GM23338 (cell line): ENCODE measurements around the gene TBL1XR1. TPM values are rescaled to one million over a fixed set of nuclear protein-coding genes. Genes with fewer than 3 reads are reported as not detected.

Source experiments
- ATAC-seq: fragments of 200-7000 bp; cut with Tn5 transposase; 3 replicates; pipeline ENCODE4 v1.9.1; 2020
- DNase-seq: peaks from one replicate; pipeline ENCODE4 v3.0.0-alpha.2; 2015; ENCODE audit warnings: low spot score
- H2AFZ ChIP-seq: fragments of 200-600 bp; sonication (generic); 2 replicates; pipeline ENCODE4 v1.8.0; 2016; ENCODE audit warnings: antibody characterized with exemption, mild to moderate bottlenecking, moderate library complexity
- H3F3A ChIP-seq: fragments of 200-600 bp; sonication (generic); replicated peaks from 2 replicates; pipeline ENCODE4 v1.8.0; 2017; ENCODE audit warnings: antibody characterized with exemption, mixed run types, low read depth
- H3K27ac ChIP-seq: fragments of 200-600 bp; sonication (generic); 2 replicates; pipeline ENCODE4 v1.6.1; 2016; ENCODE audit warnings: low read depth
- H3K27me3 ChIP-seq: fragments of 200-600 bp; sonication (generic); 2 replicates; pipeline ENCODE4 v1.8.0; 2016; ENCODE audit warnings: mild to moderate bottlenecking, mixed run types, moderate library complexity; ENCODE audit not compliant: insufficient read depth
- H3K36me3 ChIP-seq: fragments of 200-600 bp; sonication (generic); 2 replicates; pipeline ENCODE4 v1.8.0; 2016; ENCODE audit warnings: mild to moderate bottlenecking; ENCODE audit not compliant: insufficient read depth
- H3K4me1 ChIP-seq: fragments of 200-600 bp; sonication (generic); 2 replicates; pipeline ENCODE4 v1.8.0; 2016; ENCODE audit warnings: mild to moderate bottlenecking, moderate library complexity; ENCODE audit not compliant: insufficient read depth
- H3K4me2 ChIP-seq: fragments of 200-600 bp; sonication (generic); 2 replicates; pipeline ENCODE4 v1.7.1; 2017; ENCODE audit warnings: mixed run types
- H3K4me3 ChIP-seq: fragments of 200-600 bp; sonication (generic); 2 replicates; pipeline ENCODE4 v1.6.1; 2016; ENCODE audit warnings: mixed run types
- H3K79me2 ChIP-seq: fragments of 200-600 bp; sonication (generic); replicated peaks from 2 replicates; pipeline ENCODE4 v1.8.0; 2017; ENCODE audit warnings: mild to moderate bottlenecking; ENCODE audit not compliant: insufficient read depth
- H3K9me2 ChIP-seq: fragments of 200-600 bp; sonication (generic); 2 replicates; pipeline ENCODE4 v1.8.0; 2017; ENCODE audit not compliant: insufficient read depth
- H4K20me1 ChIP-seq: fragments of 200-600 bp; sonication (generic); replicated peaks from 2 replicates; pipeline ENCODE4 v1.8.0; 2017; ENCODE audit warnings: mild to moderate bottlenecking; ENCODE audit not compliant: insufficient read depth
- H3K27ac Mint-ChIP-seq: 2 replicates; pipeline ENCODE4 v1.8.0; 2020; ENCODE audit warnings: inconsistent platforms, mild to moderate bottlenecking, moderate library complexity, mixed read lengths
- H3K27me3 Mint-ChIP-seq: 3 replicates; pipeline ENCODE4 v1.8.0; 2022; ENCODE audit warnings: low read depth, mild to moderate bottlenecking, moderate library complexity, mixed read lengths, inconsistent platforms; ENCODE audit not compliant: insufficient read depth, poor library complexity
- H3K36me3 Mint-ChIP-seq: 3 replicates; pipeline ENCODE4 v1.8.0; 2021; ENCODE audit warnings: low read depth, mild to moderate bottlenecking, inconsistent platforms, moderate library complexity, mixed read lengths
- H3K4me1 Mint-ChIP-seq: 3 replicates; pipeline ENCODE4 v1.8.0; 2020; ENCODE audit warnings: mild to moderate bottlenecking, inconsistent platforms, mixed read lengths
- H3K4me3 Mint-ChIP-seq: 3 replicates; pipeline ENCODE4 v1.8.0; 2021; ENCODE audit warnings: moderate library complexity, mild to moderate bottlenecking, inconsistent platforms, mixed read lengths
- H3K9me3 Mint-ChIP-seq: 3 replicates; pipeline ENCODE4 v1.8.0; 2020; ENCODE audit warnings: moderate library complexity, mild to moderate bottlenecking, inconsistent platforms, mixed read lengths
- CTCF ChIP-seq, 2 experiments: fragments of 200-600 bp in 1 of 2; sonication (generic) in 1 of 2; conservative IDR thresholded peaks; 2 replicates each; pipeline versions ENCODE4 v1.5.1 to v1.6.1; 2016 to 2017; ENCODE audit warnings: antibody characterized with exemption in 2 of 2, low read depth in 2 of 2, mild to moderate bottlenecking in 2 of 2, moderate library complexity in 1 of 2
- EZH2phosphoT487 ChIP-seq: fragments of 200-600 bp; sonication (generic); IDR thresholded peaks from one replicate; pipeline ENCODE4 v1.8.1; 2018; ENCODE audit warnings: antibody characterized with exemption; ENCODE audit not compliant: unreplicated experiment
- NANOG ChIP-seq: IDR thresholded peaks from 2 replicates; pipeline ENCODE4 v1.6.1; 2016; ENCODE audit warnings: antibody characterized with exemption, borderline replicate concordance
- polyA plus RNA-seq: library from polyadenylated mRNA; unstranded; fragments of >200 nt; fragmentation: Nextera tagmentation; extraction: Ambion mirVana; gene quantifications from 2 replicates; pipeline ENCODE4 v1.2.1, GENCODE V29; 2016
- total RNA-seq: library from RNA; depleted of rRNA; stranded (reverse); fragments of >200 nt; shearing (Covaris generic); gene quantifications from 2 replicates; pipeline ENCODE4 v1.2.3, GENCODE V29; 2014
- TF ChIP-seq, protein P1 (sequence below): fragments of 250-450 bp; sonication (Bioruptor Pico); IDR thresholded peaks from 2 replicates; pipeline ENCODE4 v1.5.0; 2020; ENCODE audit warnings: mild to moderate bottlenecking, moderate library complexity

Gene TBL1XR1
- total and polyA plus RNA-seq, 2 experiments from 2014 or later = 49.6 to 122 TPM

DNA sequence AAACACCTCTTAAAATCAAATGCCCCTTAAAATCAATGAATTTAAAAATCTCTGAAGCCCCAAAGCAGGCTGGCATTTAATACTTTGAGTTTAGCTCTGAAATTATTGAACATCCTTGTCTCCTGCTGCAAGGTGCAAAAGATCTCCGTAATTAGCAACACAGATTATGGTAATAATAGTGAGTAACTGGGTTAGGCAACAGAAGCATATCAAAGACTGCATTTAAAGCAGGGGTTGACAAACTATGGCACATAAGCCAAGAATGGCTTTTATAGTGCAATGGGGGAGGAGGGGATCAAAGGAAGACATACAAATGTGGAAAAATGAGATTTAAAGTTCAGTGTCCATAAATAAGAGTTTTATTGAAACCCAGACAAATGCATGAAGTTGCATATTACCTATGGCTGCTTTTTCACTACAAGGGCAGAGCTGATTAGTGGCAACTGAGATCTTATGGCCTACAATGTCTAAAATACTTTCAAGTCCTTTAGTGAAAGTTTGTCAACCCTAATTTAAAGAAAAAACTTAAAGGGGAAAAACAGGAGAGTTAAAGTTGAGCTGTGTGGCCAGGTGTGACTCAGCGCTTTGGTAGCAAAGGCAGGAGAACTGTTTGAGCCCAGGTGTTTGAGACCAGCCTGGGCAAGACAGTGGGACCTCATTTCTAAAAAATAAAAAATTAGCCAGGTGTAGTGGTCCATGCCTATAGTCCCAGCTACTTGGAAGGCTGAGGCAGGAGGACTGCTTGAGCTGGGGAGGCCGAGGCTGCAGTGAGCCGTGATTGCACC, 157.6 kb downstream of the TBL1XR1 start:
- peak overlapping the region; percentile 3 for H3K27ac ChIP-seq
- H3K4me1 ChIP-seq = peaks cover 10% of the 10 kb centered on the region; the same call in 1 of the 2 replicates
- TF ChIP-seq, protein P1, sequence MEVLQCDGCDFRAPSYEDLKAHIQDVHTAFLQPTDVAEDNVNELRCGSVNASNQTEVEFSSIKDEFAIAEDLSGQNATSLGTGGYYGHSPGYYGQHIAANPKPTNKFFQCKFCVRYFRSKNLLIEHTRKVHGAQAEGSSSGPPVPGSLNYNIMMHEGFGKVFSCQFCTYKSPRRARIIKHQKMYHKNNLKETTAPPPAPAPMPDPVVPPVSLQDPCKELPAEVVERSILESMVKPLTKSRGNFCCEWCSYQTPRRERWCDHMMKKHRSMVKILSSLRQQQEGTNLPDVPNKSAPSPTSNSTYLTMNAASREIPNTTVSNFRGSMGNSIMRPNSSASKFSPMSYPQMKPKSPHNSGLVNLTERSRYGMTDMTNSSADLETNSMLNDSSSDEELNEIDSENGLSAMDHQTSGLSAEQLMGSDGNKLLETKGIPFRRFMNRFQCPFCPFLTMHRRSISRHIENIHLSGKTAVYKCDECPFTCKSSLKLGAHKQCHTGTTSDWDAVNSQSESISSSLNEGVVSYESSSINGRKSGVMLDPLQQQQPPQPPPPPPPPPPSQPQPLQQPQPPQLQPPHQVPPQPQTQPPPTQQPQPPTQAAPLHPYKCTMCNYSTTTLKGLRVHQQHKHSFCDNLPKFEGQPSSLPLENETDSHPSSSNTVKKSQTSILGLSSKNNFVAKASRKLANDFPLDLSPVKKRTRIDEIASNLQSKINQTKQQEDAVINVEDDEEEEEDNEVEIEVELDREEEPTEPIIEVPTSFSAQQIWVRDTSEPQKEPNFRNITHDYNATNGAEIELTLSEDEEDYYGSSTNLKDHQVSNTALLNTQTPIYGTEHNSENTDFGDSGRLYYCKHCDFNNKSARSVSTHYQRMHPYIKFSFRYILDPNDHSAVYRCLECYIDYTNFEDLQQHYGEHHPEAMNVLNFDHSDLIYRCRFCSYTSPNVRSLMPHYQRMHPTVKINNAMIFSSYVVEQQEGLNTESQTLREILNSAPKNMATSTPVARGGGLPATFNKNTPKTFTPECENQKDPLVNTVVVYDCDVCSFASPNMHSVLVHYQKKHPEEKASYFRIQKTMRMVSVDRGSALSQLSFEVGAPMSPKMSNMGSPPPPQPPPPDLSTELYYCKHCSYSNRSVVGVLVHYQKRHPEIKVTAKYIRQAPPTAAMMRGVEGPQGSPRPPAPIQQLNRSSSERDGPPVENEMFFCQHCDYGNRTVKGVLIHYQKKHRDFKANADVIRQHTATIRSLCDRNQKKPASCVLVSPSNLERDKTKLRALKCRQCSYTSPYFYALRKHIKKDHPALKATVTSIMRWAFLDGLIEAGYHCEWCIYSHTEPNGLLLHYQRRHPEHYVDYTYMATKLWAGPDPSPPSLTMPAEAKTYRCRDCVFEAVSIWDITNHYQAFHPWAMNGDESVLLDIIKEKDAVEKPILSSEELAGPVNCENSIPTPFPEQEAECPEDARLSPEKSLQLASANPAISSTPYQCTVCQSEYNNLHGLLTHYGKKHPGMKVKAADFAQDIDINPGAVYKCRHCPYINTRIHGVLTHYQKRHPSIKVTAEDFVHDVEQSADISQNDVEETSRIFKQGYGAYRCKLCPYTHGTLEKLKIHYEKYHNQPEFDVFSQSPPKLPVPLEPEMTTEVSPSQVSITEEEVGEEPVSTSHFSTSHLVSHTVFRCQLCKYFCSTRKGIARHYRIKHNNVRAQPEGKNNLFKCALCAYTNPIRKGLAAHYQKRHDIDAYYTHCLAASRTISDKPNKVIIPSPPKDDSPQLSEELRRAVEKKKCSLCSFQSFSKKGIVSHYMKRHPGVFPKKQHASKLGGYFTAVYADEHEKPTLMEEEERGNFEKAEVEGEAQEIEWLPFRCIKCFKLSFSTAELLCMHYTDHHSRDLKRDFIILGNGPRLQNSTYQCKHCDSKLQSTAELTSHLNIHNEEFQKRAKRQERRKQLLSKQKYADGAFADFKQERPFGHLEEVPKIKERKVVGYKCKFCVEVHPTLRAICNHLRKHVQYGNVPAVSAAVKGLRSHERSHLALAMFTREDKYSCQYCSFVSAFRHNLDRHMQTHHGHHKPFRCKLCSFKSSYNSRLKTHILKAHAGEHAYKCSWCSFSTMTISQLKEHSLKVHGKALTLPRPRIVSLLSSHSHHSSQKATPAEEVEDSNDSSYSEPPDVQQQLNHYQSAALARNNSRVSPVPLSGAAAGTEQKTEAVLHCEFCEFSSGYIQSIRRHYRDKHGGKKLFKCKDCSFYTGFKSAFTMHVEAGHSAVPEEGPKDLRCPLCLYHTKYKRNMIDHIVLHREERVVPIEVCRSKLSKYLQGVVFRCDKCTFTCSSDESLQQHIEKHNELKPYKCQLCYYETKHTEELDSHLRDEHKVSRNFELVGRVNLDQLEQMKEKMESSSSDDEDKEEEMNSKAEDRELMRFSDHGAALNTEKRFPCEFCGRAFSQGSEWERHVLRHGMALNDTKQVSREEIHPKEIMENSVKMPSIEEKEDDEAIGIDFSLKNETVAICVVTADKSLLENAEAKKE (CRISPR knock-in tag) = no peak
- no peak for TF ChIP-seq NANOG
- no peak for TF ChIP-seq EZH2phosphoT487
- no peak for TF ChIP-seq CTCF (conservative IDR thresholded peaks at IDR 0.05; ENCODE audit: low read depth in 2 of 2)
- H3K79me2 ChIP-seq = peaks cover 15% of the 10 kb centered on the region
- H3K4me3 ChIP-seq = no peak overlapping the region
- peaks cover 9% of the 10 kb centered on the region; the same call in 1 of the 2 replicates for H4K20me1 ChIP-seq
- H3K27me3 ChIP-seq = no peaks in the 10 kb centered on the region
- peaks cover 3% of the 10 kb centered on the region for H3K27me3 Mint-ChIP-seq
- H2AFZ ChIP-seq = no peak overlapping the region
- no peaks in the 10 kb centered on the region; the same call in 2 of the 3 replicates for H3K9me3 Mint-ChIP-seq
- no peak overlapping the region for H3K4me2 ChIP-seq
- DNase-seq = no peak
- peaks cover 19% of the 10 kb centered on the region for H3K4me1 Mint-ChIP-seq
- peak overlapping the region; percentile 93 for H3K27ac Mint-ChIP-seq
- H3K36me3 Mint-ChIP-seq = peaks cover 58% of the 10 kb centered on the region
- H3K36me3 ChIP-seq = peaks cover 9% of the 10 kb centered on the region
- H3F3A ChIP-seq = no peaks in the 10 kb centered on the region
- no peak for ATAC-seq
- no peak overlapping the region for H3K4me3 Mint-ChIP-seq
- H3K9me2 ChIP-seq = no peaks in the 10 kb centered on the region
